Breast epithelium (tissue), 4 donors: ENCODE data around the gene ARHGAP25. TPM values are rescaled to one million over a fixed set of nuclear protein-coding genes. Genes with fewer than 3 reads are reported as not detected.

Experiments
- DNase-seq, 2 donors: peaks; one replicate each; pipeline ENCODE4 v3.0.0-alpha.2; 2019; ENCODE audit warnings: low spot score in 2 of 2
- H3K27ac ChIP-seq, 2 donors: fragments of 200-600 bp; sonication (generic) in 1 of 2; one replicate each; pipeline ENCODE4 v1.5.1; 2016 to 2019; ENCODE audit warnings: mild to moderate bottlenecking in 1 of 2
- H3K27me3 ChIP-seq, 2 donors: fragments of 200-600 bp; sonication (generic) in 1 of 2; one replicate each; pipeline versions ENCODE4 v1.5.1 to v1.6.0; 2017 to 2019; ENCODE audit warnings: control low read depth in 1 of 2, mild to moderate bottlenecking in 1 of 2
- H3K36me3 ChIP-seq: fragments of 200-600 bp; one replicate; pipeline ENCODE4 v1.5.1; 2019
- H3K4me1 ChIP-seq, 2 donors: fragments of 200-600 bp; sonication (generic); one replicate each; pipeline ENCODE4 v1.5.1; 2016 to 2019; ENCODE audit warnings: control low read depth in 1 of 2
- H3K4me3 ChIP-seq, 3 donors: fragments of 200-600 bp; sonication (generic); 1 replicate in 2 of 3; 2 replicates in 1 of 3; pipeline ENCODE4 v1.5.1; 2016 to 2019; ENCODE audit warnings: mild to moderate bottlenecking in 3 of 3, moderate library complexity in 2 of 3
- H3K9me3 ChIP-seq, 2 donors: fragments of 200-600 bp; sonication (generic) in 1 of 2; one replicate each; pipeline ENCODE4 v1.5.1; 2016 to 2019; ENCODE audit warnings: control low read depth in 1 of 2
- CTCF ChIP-seq, 3 donors: fragments of 450-650 bp; IDR thresholded peaks; one replicate each; pipeline ENCODE4 v1.5.1; 2016 to 2017; ENCODE audit warnings: antibody characterized with exemption in 3 of 3, mild to moderate bottlenecking in 3 of 3, moderate library complexity in 3 of 3
- POLR2A ChIP-seq: fragments of 450-650 bp; IDR thresholded peaks from one replicate; pipeline ENCODE4 v1.6.1; 2016; ENCODE audit warnings: antibody characterized with exemption, mild to moderate bottlenecking, moderate library complexity
- POLR2AphosphoS5 ChIP-seq, 3 donors: sonication (generic); formaldehyde crosslinking; IDR thresholded peaks; one replicate each; pipeline ENCODE4 v1.6.1; 2017; ENCODE audit warnings: antibody characterized with exemption in 3 of 3
- intact Hi-C: fragments of 100-400 bp; cut with DNase I; formaldehyde crosslinking; loops from one replicate; pipeline ENCODE4 v1.15.1; 2023; ENCODE audit warnings: low total_unique reads
- total RNA-seq, 3 donors: library from RNA; depleted of rRNA; stranded (reverse); fragments of >200 nt; gene quantifications; one replicate each; pipeline ENCODE4 v1.1.0, GENCODE V29; 2016

ARHGAP25 gene
- total RNA-seq, 3 donors from 2014 or later: 7.8 to 10.8 (median 9.5) TPM

DNA sequence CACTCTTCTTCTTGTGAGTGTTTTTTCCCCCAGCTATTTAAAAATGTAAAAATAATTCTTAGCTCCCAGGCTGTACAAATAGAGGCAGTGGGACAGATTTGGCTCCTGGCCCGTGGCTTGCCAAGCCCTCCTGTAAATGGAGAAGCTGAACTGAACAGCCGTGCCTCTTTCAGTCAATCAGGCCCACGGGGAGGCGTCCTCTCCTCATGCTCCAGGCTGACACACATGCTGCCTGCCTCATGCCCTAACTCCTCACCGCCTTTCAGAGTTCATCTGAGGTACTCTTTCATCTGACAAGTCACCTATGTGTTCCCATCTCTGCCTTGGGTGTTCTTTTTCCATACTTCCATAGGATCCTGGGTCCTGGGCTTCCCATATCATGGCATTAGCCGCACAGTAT lies 77.6 kb downstream of the ARHGAP25 start:
- H3K27ac ChIP-seq: peak overlapping the region; percentile 6 to 77
- intact Hi-C loops: no loop called here
- H3K4me1 ChIP-seq: no peaks in the 10 kb centered on the region
- no peak for TF ChIP-seq CTCF (IDR thresholded peaks at IDR 0.05)
- TF ChIP-seq POLR2A: no peak
- TF ChIP-seq POLR2AphosphoS5 (IDR thresholded peaks at IDR 0.05): no peak
- H3K36me3 ChIP-seq: no peaks in the 10 kb centered on the region
- no peaks in the 10 kb centered on the region for H3K27me3 ChIP-seq
- no peak overlapping the region for H3K4me3 ChIP-seq
- H3K9me3 ChIP-seq: no peaks in the 10 kb centered on the region
- DNase-seq: no peak

- no peak for DNase-seq
- no peak overlapping the region for H3K4me3 ChIP-seq
- intact Hi-C loops: no loop called here
- no peaks in the 10 kb centered on the region for H3K36me3 ChIP-seq
- no peak for TF ChIP-seq CTCF (IDR thresholded peaks at IDR 0.05)
- no peak for TF ChIP-seq POLR2AphosphoS5 (IDR thresholded peaks at IDR 0.05)
- no peak for TF ChIP-seq POLR2A
- no peaks in the 10 kb centered on the region for H3K9me3 ChIP-seq
- H3K27me3 ChIP-seq: no peaks in the 10 kb centered on the region
- no peak overlapping the region for H3K27ac ChIP-seq
- H3K4me1 ChIP-seq: no peaks in the 10 kb centered on the region
These were observed 79.0 kb downstream of the ARHGAP25 start for GRCh38 chr2:68813596-68813995.

GRCh38 chr2:68817306-68817705 lies 82.7 kb downstream of the ARHGAP25 start:
- DNase-seq: no peak
- H3K4me1 ChIP-seq: no peaks in the 10 kb centered on the region
- intact Hi-C loops: no loop called here
- no peak overlapping the region for H3K4me3 ChIP-seq
- H3K36me3 ChIP-seq: no peaks in the 10 kb centered on the region
- TF ChIP-seq POLR2A (no peak), CTCF (IDR thresholded peaks at IDR 0.05) (no peak), POLR2AphosphoS5 (IDR thresholded peaks at IDR 0.05) (no peak)
- H3K27me3 ChIP-seq: no peaks in the 10 kb centered on the region
- no peaks in the 10 kb centered on the region for H3K9me3 ChIP-seq
- no peak overlapping the region for H3K27ac ChIP-seq

DNA sequence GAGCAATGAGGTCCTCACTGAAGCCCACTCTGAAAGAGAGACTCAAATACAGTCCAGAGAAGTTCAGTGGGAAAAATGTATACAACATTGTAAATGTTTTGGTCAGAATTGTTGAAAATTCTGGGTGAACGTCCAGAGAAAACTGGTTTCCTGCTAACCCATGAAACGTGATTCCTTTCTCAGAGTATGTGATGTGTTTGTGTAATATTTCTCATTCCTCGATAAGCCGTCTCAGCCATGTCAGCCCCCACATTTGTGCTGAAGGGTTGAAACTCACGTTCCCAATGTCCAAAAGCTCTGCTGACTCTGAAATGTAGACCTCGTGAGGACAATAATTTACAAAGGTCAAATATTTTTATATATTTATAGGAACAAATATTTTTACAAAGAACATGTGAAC lies 84.9 kb downstream of the ARHGAP25 start:
- Histone ChIP-seq H3K9me3 (no peaks in the 10 kb centered on the region), H3K27ac (no peak overlapping the region), H3K4me1 (no peaks in the 10 kb centered on the region), H3K36me3 (no peaks in the 10 kb centered on the region), H3K4me3 (no peak overlapping the region), H3K27me3 (no peaks in the 10 kb centered on the region)
- intact Hi-C loops: no loop called here
- TF ChIP-seq CTCF (IDR thresholded peaks at IDR 0.05): no peak
- no peak for TF ChIP-seq POLR2AphosphoS5 (IDR thresholded peaks at IDR 0.05)
- no peak for TF ChIP-seq POLR2A
- no peak for DNase-seq

DNA sequence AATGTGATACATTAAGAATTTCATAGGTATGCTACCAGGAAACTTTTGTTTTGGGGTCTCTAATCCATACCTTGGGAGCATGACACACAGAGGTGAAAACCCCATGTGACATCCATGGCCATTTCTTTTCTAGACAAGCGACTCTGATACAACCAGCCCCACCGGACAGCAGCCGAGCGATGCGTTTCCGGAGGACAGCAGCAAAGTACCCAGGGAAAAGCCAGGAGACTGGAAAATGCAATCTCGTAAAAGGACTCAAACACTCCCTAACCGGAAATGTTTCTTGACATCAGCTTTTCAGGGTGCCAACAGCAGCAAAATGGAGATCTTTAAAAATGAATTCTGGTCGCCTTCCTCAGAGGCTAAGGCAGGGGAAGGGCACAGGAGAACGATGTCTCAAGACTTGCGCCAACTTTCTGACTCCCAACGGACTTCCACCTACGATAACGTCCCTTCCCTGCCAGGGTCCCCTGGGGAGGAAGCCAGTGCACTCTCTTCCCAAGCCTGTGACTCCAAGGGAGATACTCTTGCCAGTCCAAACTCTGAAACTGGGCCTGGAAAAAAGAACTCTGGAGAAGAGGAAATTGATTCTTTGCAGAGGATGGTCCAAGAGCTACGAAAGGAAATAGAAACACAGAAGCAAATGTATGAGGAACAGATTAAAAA lies 87.7 kb downstream of the ARHGAP25 start:
- H3K36me3 ChIP-seq: no peaks in the 10 kb centered on the region
- intact Hi-C loops: no loop called here

More for the DNA sequence above, 87.7 kb downstream of the ARHGAP25 start:
- Histone ChIP-seq H3K27me3 (no peaks in the 10 kb centered on the region), H3K4me3 (no peak overlapping the region), H3K4me1 (no peaks in the 10 kb centered on the region), H3K9me3 (no peaks in the 10 kb centered on the region), H3K27ac (no peak overlapping the region)
- no peak for DNase-seq
- TF ChIP-seq POLR2A: no peak
- no peak for TF ChIP-seq POLR2AphosphoS5 (IDR thresholded peaks at IDR 0.05)
- no peak for TF ChIP-seq CTCF (IDR thresholded peaks at IDR 0.05)
